Endothelial cell (in vitro differentiated cells): ENCODE data around the gene TLK1. TPM values are rescaled to one million over a fixed set of nuclear protein-coding genes. Genes with fewer than 3 reads are reported as not detected.

Experiments
- DNase-seq: peaks from one replicate; pipeline ENCODE4 v3.0.0; 2021; ENCODE audit warnings: low spot score
- H3K27ac Mint-ChIP-seq: one replicate; pipeline ENCODE4 v1.8.0; 2021; ENCODE audit warnings: mixed read lengths, inconsistent platforms; ENCODE audit not compliant: unreplicated experiment
- H3K27me3 Mint-ChIP-seq: one replicate; pipeline ENCODE4 v1.8.0; 2021; ENCODE audit warnings: mild to moderate bottlenecking, moderate library complexity, mixed read lengths, inconsistent platforms; ENCODE audit not compliant: unreplicated experiment
- H3K36me3 Mint-ChIP-seq: one replicate; pipeline ENCODE4 v1.8.0; 2021; ENCODE audit warnings: mild to moderate bottlenecking, low read depth, mixed read lengths, inconsistent platforms; ENCODE audit not compliant: unreplicated experiment
- H3K4me1 Mint-ChIP-seq: one replicate; pipeline ENCODE4 v1.8.0; 2021; ENCODE audit warnings: mild to moderate bottlenecking, mixed read lengths, inconsistent platforms; ENCODE audit not compliant: unreplicated experiment
- H3K4me3 Mint-ChIP-seq: one replicate; pipeline ENCODE4 v1.8.0; 2021; ENCODE audit warnings: mild to moderate bottlenecking, mixed read lengths, inconsistent platforms; ENCODE audit not compliant: unreplicated experiment
- H3K9me3 Mint-ChIP-seq: one replicate; pipeline ENCODE4 v1.8.0; 2021; ENCODE audit warnings: mixed read lengths, inconsistent platforms; ENCODE audit not compliant: unreplicated experiment
- CTCF ChIP-seq: fragments of 200-600 bp; sonication (generic); IDR thresholded peaks from one replicate; pipeline ENCODE4 v1.5.0; 2021; ENCODE audit warnings: antibody characterized with exemption; ENCODE audit not compliant: unreplicated experiment
- total RNA-seq: library from RNA; stranded (reverse); fragmentation: NEBNext Ultra II Directional; extraction: Animal tissue kit (Norgen Biotek cat#: 25700); gene quantifications from one replicate; pipeline ENCODE4 v1.2.1, GENCODE V29; 2021; ENCODE audit not compliant: unreplicated experiment

Gene TLK1
- total RNA-seq, 1 donor from 2014 or later = 61.1 TPM

GRCh38 chr2:171088057-171088834 is 72.4 kb downstream of the TLK1 start:
- Mint-ChIP-seq H3K27me3 (no peaks in the 10 kb centered on the region), H3K27ac (peak overlapping the region; percentile 82), H3K36me3 (peaks cover 6% of the 10 kb centered on the region), H3K4me3 (no peak overlapping the region), H3K9me3 (no peaks in the 10 kb centered on the region), H3K4me1 (peaks cover 34% of the 10 kb centered on the region)
- no peak for TF ChIP-seq CTCF
- no peak for DNase-seq

- H3K9me3 Mint-ChIP-seq = no peaks in the 10 kb centered on the region
- peaks cover 35% of the 10 kb centered on the region for H3K4me1 Mint-ChIP-seq
- H3K4me3 Mint-ChIP-seq = no peak overlapping the region
- TF ChIP-seq CTCF = no peak
- peaks cover 6% of the 10 kb centered on the region for H3K36me3 Mint-ChIP-seq
- H3K27me3 Mint-ChIP-seq = no peaks in the 10 kb centered on the region
- no peak for DNase-seq
- peak overlapping the region; percentile 78 for H3K27ac Mint-ChIP-seq
Measured at GRCh38 chr2:171087547-171087946, 73.1 kb downstream of the TLK1 start.

- H3K4me1 Mint-ChIP-seq = peaks cover 38% of the 10 kb centered on the region
- H3K27me3 Mint-ChIP-seq = no peaks in the 10 kb centered on the region
- no peaks in the 10 kb centered on the region for H3K9me3 Mint-ChIP-seq
- peak; percentile 35 for TF ChIP-seq CTCF
- DNase-seq = peak; percentile 62
- peak overlapping the region; percentile 78 for H3K27ac Mint-ChIP-seq
- peak overlapping the region; percentile 53 for H3K4me3 Mint-ChIP-seq
- H3K36me3 Mint-ChIP-seq = peaks cover 6% of the 10 kb centered on the region
Measured at GRCh38 chr2:171086352-171087290, 74.1 kb downstream of the TLK1 start.

GRCh38 chr2:171084128-171084527 is 76.6 kb downstream of the TLK1 start:
- DNase-seq = no peak
- H3K27me3 Mint-ChIP-seq = no peaks in the 10 kb centered on the region
- no peak for TF ChIP-seq CTCF
- H3K4me1 Mint-ChIP-seq = peaks cover 38% of the 10 kb centered on the region
- no peak overlapping the region for H3K4me3 Mint-ChIP-seq
- peaks cover 9% of the 10 kb centered on the region for H3K36me3 Mint-ChIP-seq
- peak overlapping the region; percentile 28 for H3K27ac Mint-ChIP-seq
- no peaks in the 10 kb centered on the region for H3K9me3 Mint-ChIP-seq
